A549 treated with AZD9567 at 1 μM for 4 hours (cell line): Measurements from ENCODE around the gene PHF21B. TPM values are rescaled to one million over a fixed set of nuclear protein-coding genes. Genes with fewer than 3 reads are reported as not detected.

Source experiments
- total RNA-seq: library from RNA; stranded (reverse); fragments of 200-300 nt; extraction: Qiagen RNA extraction; gene quantifications from 5 replicates; pipeline ENCODE4 v1.2.3, GENCODE V29; 2022; ENCODE audit not compliant: insufficient read depth

The PHF21B gene
- 0.67 to 1.1 TPM (median 0.90 TPM) in 4 of 5 replicates, not detected in the other for total RNA-seq

DNA sequence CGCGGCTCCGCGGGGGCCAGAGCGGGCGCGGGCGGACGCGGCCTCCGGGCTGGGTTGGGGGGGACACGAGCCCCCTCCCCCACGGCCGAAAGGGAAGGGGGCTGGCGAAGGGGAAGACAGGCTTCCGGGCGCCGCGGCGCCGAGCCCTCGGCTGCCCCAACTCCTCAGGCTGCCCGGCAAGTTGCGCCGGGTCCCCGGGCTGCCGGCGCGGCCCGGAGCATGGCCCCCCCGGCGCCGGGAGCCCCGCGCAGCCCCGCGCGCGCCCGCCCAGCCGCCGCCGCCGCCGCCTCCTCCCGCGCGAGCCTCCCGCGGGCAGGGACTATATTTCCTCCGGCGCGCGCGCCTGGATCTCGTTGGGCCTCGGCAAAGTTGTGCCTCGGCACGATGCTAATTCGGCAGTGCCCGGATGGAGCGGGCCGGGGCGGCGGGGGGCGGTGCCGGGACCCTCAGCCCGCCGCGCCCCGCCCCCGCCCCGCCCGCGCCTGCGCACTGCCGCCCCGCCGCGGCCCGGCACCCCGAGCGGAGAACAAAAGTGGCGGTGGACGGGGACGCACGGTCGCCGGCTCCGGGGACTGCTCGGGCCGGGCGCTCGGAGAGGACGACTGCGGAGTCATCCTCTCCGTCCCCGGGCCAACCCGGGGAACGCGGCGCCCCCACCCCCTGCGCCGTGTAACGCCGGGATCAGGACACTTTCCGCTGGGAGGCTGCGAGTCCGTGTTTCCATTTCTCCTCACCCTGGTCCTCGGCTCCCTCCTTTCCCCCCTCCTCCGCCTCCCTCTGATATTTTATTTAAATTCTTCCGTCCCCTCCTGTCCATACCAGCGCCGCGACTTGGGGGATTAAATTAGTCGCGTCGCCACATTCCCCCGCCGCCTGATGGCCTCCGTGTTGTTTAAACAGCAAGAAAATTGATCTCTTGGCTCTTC is at the start of gene PHF21B:
TSS of gene PHF21B (minus strand) at position 400 of the 926 bp plus-strand sequence. CDS start 456 bp downstream, outside the sequence.

Other genes with a start within 250 kb of the PHF21B start
- 25.2 to 31.5 TPM (median 29.7 TPM) in 5 replicates for gene NUP50, start 153.9 kb upstream of the PHF21B start, total RNA-seq
- gene KIAA0930, start 230.9 kb upstream of the PHF21B start, total RNA-seq: 60.6 to 80.2 TPM (median 74.7 TPM) in 5 replicates